Vagina (tissue), 2 donors: Measurements from ENCODE around the gene TEX50. TPM values are rescaled to one million over a fixed set of nuclear protein-coding genes. Genes with fewer than 3 reads are reported as not detected.

Experiments
- DNase-seq, 2 donors: peaks; one replicate each; pipeline ENCODE4 v3.0.0-alpha.2; 2017; ENCODE audit errors: extremely low spot score in 2 of 2
- H3K27ac ChIP-seq: fragments of 200-600 bp; sonication (generic); one replicate; pipeline ENCODE4 v1.5.1; 2019
- H3K27me3 ChIP-seq: fragments of 200-600 bp; sonication (generic); one replicate; pipeline ENCODE4 v1.5.1; 2019
- H3K36me3 ChIP-seq, 2 donors: fragments of 200-600 bp; sonication (generic); one replicate each; pipeline ENCODE4 v1.5.1; 2017 to 2019
- H3K4me1 ChIP-seq: fragments of 200-600 bp; sonication (generic); one replicate; pipeline ENCODE4 v1.5.1; 2019
- H3K4me3 ChIP-seq, 2 donors: fragments of 200-600 bp; sonication (generic); 1 replicate in 1 of 2; 2 replicates in 1 of 2; pipeline ENCODE4 v1.5.1; 2016 to 2019
- H3K9me3 ChIP-seq: fragments of 200-600 bp; sonication (generic); one replicate; pipeline ENCODE4 v1.5.1; 2019
- CTCF ChIP-seq, 3 experiments: fragments of 450-650 bp in 2 of 3; fragments of 200-600 bp in 1 of 3; sonication (generic) in 1 of 3; IDR thresholded peaks; one replicate each; pipeline ENCODE4 v1.5.1; 2017 to 2019; ENCODE audit warnings: antibody characterized with exemption in 3 of 3, mild to moderate bottlenecking in 2 of 3, moderate library complexity in 2 of 3
- POLR2A ChIP-seq, 2 donors: fragments of 450-650 bp; IDR thresholded peaks; one replicate each; pipeline ENCODE4 v1.6.1; 2017; ENCODE audit warnings: antibody characterized with exemption in 2 of 2, mild to moderate bottlenecking in 2 of 2, moderate library complexity in 2 of 2
- POLR2AphosphoS5 ChIP-seq, 2 donors: sonication (generic); formaldehyde crosslinking; IDR thresholded peaks; one replicate each; pipeline ENCODE4 v1.9.0; 2017; ENCODE audit warnings: antibody characterized with exemption in 2 of 2, mild to moderate bottlenecking in 2 of 2, low read depth in 1 of 2; ENCODE audit not compliant: insufficient read depth in 1 of 2
- intact Hi-C: fragments of 100-400 bp; cut with DNase I; formaldehyde crosslinking; loops from one replicate; pipeline ENCODE4 v1.15.1; 2023
- total RNA-seq: library from RNA; depleted of rRNA; stranded (reverse); fragments of >200 nt; gene quantifications from one replicate; pipeline ENCODE4 v1.2.3, GENCODE V29; 2016

Gene TEX50
- total RNA-seq, 1 donor from 2014 or later: not detected

- DNase-seq: no peak
Measured at GRCh38 chr1:173646656-173647055, 11.5 kb downstream of the TEX50 start.

GRCh38 chr1:173648880-173649605 lies 13.9 kb downstream of the TEX50 start:
- no peak for TF ChIP-seq CTCF (IDR thresholded peaks at IDR 0.05)
- no peak for TF ChIP-seq POLR2A (IDR thresholded peaks at IDR 0.05)
- TF ChIP-seq POLR2AphosphoS5 (IDR thresholded peaks at IDR 0.05; ENCODE audit: insufficient read depth in 1 of 2, low read depth in 1 of 2): no peak
- H3K27ac ChIP-seq: no peak overlapping the region
- H3K27me3 ChIP-seq: no peaks in the 10 kb centered on the region
- no peak for DNase-seq
- no peaks in the 10 kb centered on the region for H3K36me3 ChIP-seq
- no peak overlapping the region for H3K4me3 ChIP-seq
- intact Hi-C loops: no loop called here
- no peaks in the 10 kb centered on the region for H3K4me1 ChIP-seq
- H3K9me3 ChIP-seq: no peaks in the 10 kb centered on the region

More at GRCh38 chr1:173646656-173647055, 11.5 kb downstream of the TEX50 start:
- Histone ChIP-seq H3K4me3 (no peak overlapping the region), H3K4me1 (no peaks in the 10 kb centered on the region), H3K27me3 (no peaks in the 10 kb centered on the region), H3K9me3 (no peaks in the 10 kb centered on the region), H3K36me3 (no peaks in the 10 kb centered on the region), H3K27ac (no peak overlapping the region)
- TF ChIP-seq POLR2AphosphoS5 (IDR thresholded peaks at IDR 0.05; ENCODE audit: insufficient read depth in 1 of 2, low read depth in 1 of 2) (no peak), CTCF (IDR thresholded peaks at IDR 0.05) (no peak), POLR2A (IDR thresholded peaks at IDR 0.05) (no peak)
- intact Hi-C loops: no loop called here

GRCh38 chr1:173660306-173660705 lies 25.2 kb downstream of the TEX50 start:
- H3K27ac ChIP-seq: no peak overlapping the region
- H3K4me3 ChIP-seq: no peak overlapping the region
- no peak for TF ChIP-seq POLR2AphosphoS5 (IDR thresholded peaks at IDR 0.05; ENCODE audit: insufficient read depth in 1 of 2, low read depth in 1 of 2)
- no peak for TF ChIP-seq CTCF (IDR thresholded peaks at IDR 0.05)
- no peak for TF ChIP-seq POLR2A (IDR thresholded peaks at IDR 0.05)
- DNase-seq: no peak
- H3K4me1 ChIP-seq: no peaks in the 10 kb centered on the region
- no peaks in the 10 kb centered on the region for H3K27me3 ChIP-seq
- H3K36me3 ChIP-seq: no peaks in the 10 kb centered on the region
- H3K9me3 ChIP-seq: no peaks in the 10 kb centered on the region
- intact Hi-C loops: no loop called here

DNA sequence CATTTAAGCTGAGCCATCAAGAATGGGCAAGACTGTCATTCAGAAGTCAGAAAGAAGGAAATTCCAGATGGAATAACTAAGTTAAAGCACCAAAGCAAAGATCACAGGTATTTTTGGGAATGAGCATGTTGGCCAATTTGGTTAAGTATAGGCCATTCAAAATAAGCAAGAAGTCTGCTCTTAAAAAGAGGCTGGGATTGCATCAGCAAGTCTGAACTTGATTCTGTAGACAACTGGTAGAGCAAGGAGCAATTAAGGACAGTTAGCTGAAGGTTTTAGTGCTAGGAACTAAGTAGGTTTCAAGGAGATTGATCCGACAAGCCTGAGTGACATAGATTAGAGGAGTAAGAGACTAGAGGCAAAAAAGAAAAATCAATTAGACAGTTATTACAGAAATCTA lies 26.1 kb downstream of the TEX50 start:
- Histone ChIP-seq H3K4me3 (no peak overlapping the region), H3K4me1 (no peaks in the 10 kb centered on the region), H3K27me3 (no peaks in the 10 kb centered on the region), H3K27ac (no peak overlapping the region), H3K36me3 (no peaks in the 10 kb centered on the region), H3K9me3 (no peaks in the 10 kb centered on the region)
- intact Hi-C loops: no loop called here
- DNase-seq: no peak
- TF ChIP-seq POLR2A (IDR thresholded peaks at IDR 0.05): no peak
- no peak for TF ChIP-seq CTCF (IDR thresholded peaks at IDR 0.05)
- TF ChIP-seq POLR2AphosphoS5 (IDR thresholded peaks at IDR 0.05; ENCODE audit: insufficient read depth in 1 of 2, low read depth in 1 of 2): no peak

GRCh38 chr1:173661763-173662162 lies 26.6 kb downstream of the TEX50 start:
- Histone ChIP-seq H3K27me3 (no peaks in the 10 kb centered on the region), H3K36me3 (no peaks in the 10 kb centered on the region), H3K4me3 (no peak overlapping the region), H3K4me1 (no peaks in the 10 kb centered on the region), H3K9me3 (no peaks in the 10 kb centered on the region), H3K27ac (no peak overlapping the region)
- TF ChIP-seq POLR2AphosphoS5 (IDR thresholded peaks at IDR 0.05; ENCODE audit: insufficient read depth in 1 of 2, low read depth in 1 of 2) (no peak), CTCF (IDR thresholded peaks at IDR 0.05) (no peak), POLR2A (IDR thresholded peaks at IDR 0.05) (no peak)
- DNase-seq: no peak
- intact Hi-C loops: no loop called here
